GM12872 (cell line): ENCODE measurements around the gene CLCF1.

Experiments
- TF ChIP-seq, protein P1 (sequence below): IDR thresholded peaks from 3 replicates; pipeline ENCODE4 v1.5.1; 2011; ENCODE audit warnings: low read depth, mild to moderate bottlenecking, low read length, moderate library complexity; ENCODE audit not compliant: insufficient read depth

The CLCF1 gene

DNA sequence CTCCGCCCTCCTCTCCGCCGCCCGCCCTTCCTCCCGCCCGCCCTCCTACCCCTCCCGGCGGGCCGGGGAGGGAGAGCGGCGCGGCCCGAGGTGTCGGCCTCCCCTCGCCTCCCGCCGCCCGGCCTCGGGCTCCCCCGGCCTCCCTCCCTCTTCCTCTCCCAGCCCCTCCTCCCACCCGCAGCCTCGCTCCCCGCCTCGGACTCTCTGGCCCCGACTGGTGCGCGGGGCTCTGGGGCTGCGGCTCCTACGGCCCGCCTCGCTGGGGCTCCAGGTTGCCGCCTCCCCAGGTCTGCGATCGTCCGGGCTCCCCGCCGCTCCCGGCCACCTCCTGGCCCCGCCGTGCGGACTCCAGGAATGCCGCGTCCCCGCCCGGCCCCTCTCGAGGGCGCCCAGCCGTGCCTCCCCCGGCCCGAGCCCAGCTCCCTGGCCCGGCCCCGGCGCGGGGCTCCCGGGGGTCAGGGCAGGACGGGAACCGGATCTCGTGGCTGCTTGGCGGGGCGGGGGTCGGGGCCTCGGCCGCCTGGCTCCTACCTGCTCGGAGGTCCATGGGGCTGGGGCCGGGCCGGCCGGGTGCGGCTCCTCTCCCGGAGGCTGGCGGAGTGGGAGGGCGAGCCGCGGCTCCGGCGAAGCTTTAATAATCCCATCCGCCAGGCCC, at the start of gene CLCF1:
CLCF1 (minus strand) TSS at position 606 of the 655 bp plus-strand sequence; CDS start at position 547, 59 bp downstream.
- TF ChIP-seq, protein P1, sequence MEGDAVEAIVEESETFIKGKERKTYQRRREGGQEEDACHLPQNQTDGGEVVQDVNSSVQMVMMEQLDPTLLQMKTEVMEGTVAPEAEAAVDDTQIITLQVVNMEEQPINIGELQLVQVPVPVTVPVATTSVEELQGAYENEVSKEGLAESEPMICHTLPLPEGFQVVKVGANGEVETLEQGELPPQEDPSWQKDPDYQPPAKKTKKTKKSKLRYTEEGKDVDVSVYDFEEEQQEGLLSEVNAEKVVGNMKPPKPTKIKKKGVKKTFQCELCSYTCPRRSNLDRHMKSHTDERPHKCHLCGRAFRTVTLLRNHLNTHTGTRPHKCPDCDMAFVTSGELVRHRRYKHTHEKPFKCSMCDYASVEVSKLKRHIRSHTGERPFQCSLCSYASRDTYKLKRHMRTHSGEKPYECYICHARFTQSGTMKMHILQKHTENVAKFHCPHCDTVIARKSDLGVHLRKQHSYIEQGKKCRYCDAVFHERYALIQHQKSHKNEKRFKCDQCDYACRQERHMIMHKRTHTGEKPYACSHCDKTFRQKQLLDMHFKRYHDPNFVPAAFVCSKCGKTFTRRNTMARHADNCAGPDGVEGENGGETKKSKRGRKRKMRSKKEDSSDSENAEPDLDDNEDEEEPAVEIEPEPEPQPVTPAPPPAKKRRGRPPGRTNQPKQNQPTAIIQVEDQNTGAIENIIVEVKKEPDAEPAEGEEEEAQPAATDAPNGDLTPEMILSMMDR, result no peak

DNA sequence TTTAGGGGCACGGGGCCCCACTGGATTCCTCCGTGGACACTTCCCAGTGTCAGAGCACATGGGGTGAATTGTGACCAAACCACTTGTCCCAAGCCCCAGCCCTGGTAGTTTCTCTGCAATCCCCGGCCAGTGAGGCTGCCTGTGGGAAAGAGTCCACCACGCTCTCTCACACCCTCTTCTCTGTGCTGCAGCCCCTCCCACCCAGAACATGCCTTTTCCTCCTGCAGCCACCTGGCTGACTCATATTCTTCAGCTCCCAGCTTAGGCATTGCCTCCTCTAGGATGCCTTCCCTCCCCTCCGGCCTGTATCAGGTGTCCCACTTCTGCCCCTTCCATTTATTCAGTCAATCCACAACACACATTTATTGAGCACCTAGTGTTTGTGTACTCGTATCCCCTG, 49.5 kb upstream of the CLCF1 start:
- TF ChIP-seq, protein P1, result no peak

DNA sequence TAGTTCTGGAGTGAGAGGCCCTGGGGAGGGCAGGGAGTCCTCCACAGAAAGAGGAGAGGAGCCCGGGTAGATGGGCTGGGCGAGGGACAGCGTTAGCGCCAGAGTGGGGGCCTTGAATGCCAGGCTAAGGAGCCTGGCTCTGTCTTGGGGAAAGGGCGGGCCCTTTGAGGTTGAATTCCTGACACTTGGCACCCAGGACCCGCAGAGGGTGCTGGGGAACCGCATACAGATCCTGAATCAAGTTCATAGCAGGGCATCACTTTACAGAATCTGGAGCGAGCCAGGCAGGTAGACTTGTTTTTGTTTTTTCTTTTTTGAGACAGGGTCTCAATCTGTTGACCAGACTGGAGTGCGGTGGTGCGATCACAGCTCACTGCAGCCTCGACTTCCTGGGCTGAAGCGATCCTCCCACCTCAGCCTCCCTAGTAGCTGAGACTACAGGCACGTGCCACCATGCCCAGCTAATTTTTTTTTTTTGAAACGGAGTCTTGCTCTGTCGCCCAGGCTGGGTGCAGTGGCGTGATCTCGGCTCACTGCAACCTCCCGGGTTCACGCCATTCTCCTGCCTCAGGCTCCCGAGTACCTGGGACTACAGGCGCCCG, 48.1 kb upstream of the CLCF1 start:
- TF ChIP-seq, protein P1, result no peak

DNA sequence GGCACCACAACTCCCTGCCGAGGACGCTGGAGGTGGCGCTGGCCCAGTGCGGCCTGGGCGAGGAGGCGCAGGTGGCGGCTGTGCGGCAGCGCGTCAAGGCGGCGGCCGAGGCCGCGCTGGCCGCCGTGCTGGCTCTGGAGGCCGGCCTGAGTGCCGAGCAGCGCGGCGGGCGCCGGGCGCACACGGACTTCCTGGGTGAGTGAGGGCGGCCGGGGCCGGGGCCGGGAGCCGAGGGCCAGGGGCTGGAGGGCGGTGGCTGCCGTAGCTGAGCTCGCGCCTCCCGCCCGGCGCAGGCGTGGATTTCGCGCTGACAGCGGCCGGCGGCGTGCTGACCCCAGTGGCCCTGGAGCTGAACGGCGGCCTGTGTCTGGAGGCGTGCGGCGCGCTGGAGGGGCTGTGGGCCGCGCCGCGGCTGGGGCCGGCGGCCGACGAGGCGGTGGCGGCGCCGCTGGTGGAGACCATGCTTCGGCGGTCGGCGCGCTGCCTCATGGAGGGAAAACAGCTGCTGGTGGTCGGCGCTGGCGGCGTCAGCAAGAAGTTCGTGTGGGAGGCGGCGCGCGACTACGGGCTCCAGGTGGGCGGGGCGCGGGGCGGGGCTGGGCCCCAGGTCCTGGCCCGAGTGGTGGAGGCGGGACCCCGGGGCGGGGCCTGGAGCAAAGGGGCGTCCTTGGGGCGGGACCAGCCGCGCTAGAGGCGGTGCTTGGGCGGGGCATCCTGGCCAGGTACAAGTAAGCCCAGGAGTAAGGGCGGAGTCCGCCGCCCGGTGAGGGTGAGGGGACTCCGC, 47.4 kb upstream of the CLCF1 start:
- TF ChIP-seq, protein P1, result no peak

DNA sequence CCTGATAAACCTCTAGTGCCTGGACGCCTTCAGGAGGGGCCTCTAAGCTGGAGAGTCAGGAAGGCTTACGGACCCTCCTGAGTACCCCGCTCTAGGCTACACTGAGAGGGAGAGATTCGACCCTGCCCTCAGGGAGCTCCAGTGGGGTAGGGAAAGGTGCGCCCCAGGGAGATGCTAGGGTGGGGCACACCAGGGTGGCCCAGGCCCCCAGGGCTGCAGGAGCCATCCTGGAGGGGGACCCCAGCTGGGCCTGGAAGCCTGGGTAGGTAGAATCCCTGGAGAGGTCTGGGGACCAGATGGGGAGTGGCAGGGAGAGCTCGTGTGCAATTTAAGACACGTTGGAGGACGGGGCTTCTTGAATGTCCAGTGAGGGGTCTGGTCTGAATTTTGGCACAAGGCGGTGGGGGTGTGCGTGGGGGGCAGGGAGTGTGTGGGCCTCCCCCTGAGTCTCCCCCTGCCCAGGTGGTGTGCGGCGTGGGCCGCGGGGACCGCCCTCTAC, 46.8 kb upstream of the CLCF1 start:
- TF ChIP-seq, protein P1, result no peak

DNA sequence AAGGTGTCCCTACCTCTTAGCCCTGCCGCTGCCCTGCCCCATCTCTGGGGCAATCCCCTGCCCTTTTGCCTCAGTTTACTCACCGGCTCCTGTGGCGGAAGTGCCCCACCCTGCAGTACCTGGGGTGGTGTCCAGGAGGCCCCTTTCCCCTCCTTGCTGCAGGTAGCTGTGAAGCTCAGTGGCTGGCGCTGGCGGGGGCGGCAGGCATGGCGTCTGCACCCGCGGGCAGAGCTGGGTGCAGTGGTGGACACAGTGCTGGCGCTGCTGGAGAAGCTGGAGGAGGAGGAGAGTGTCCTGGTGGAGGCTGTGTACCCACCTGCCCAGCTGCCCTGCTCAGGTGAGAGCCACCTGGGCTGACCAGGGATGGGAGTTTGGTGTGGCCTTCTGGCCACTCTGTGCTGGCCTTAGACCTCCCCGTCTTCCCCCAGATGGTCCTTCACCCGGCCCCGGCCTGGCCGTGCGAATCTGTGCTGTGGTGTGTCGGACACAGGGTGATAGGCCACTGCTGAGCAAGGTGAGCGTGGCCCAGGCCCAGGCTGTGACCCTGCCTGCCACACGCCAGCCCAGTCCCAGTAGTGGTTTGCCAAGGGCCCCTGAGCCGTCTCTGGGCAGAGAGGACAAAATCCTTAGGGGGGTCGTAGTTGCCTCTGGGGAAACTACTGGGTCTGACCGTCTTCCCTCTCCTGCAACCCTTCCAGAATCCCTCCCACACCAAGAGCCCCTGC, 46.1 kb upstream of the CLCF1 start:
- TF ChIP-seq, protein P1, result no peak
